Fibroblast of pulmonary artery (primary cell): ENCODE results near the gene SFRP5.

Source experiments
- DNase-seq: peaks from one replicate; pipeline ENCODE4 v3.0.0-alpha.2; 2010; ENCODE audit warnings: low read depth
- H3K4me3 ChIP-seq: replicated peaks from 2 replicates; pipeline ENCODE4 v1.5.1; 2011; ENCODE audit warnings: low read depth, mild to moderate bottlenecking, control low read depth, low read length, moderate library complexity
- CTCF ChIP-seq: IDR thresholded peaks from 2 replicates; pipeline ENCODE4 v1.5.1; 2011; ENCODE audit warnings: mild to moderate bottlenecking, control low read depth, low read length, inconsistent platforms; ENCODE audit errors: missing control alignments

Gene SFRP5

GRCh38 chr10:97785731-97786130 lies 13.9 kb upstream of the SFRP5 start:
- no peak for TF ChIP-seq CTCF
- no peak overlapping the region for H3K4me3 ChIP-seq
- DNase-seq = no peak

- TF ChIP-seq CTCF = no peak
- no peak for DNase-seq
- no peak overlapping the region for H3K4me3 ChIP-seq
These were observed 13.4 kb upstream of the SFRP5 start for GRCh38 chr10:97785231-97785630.

- DNase-seq = no peak
- H3K4me3 ChIP-seq = no peak overlapping the region
- TF ChIP-seq CTCF = no peak
These were observed 12.5 kb upstream of the SFRP5 start for GRCh38 chr10:97784200-97784810.

- TF ChIP-seq CTCF = no peak
- no peak overlapping the region for H3K4me3 ChIP-seq
- DNase-seq = no peak
These were observed 10.8 kb upstream of the SFRP5 start for GRCh38 chr10:97782455-97783228.

GRCh38 chr10:97781618-97782331 lies 10.0 kb upstream of the SFRP5 start:
- no peak for TF ChIP-seq CTCF
- DNase-seq = no peak
- H3K4me3 ChIP-seq = no peak overlapping the region

- no peak for TF ChIP-seq CTCF
- H3K4me3 ChIP-seq = no peak overlapping the region
- DNase-seq = no peak
These were observed 9.2 kb upstream of the SFRP5 start for GRCh38 chr10:97780841-97781617.
